ENCODE measurements around the gene NTM. TPM values are rescaled to one million over a fixed set of nuclear protein-coding genes. Genes with fewer than 3 reads are reported as not detected.

NTM gene
- polyA plus RNA-seq, 2 donors: 0.24 to 1.1 TPM

DNA sequence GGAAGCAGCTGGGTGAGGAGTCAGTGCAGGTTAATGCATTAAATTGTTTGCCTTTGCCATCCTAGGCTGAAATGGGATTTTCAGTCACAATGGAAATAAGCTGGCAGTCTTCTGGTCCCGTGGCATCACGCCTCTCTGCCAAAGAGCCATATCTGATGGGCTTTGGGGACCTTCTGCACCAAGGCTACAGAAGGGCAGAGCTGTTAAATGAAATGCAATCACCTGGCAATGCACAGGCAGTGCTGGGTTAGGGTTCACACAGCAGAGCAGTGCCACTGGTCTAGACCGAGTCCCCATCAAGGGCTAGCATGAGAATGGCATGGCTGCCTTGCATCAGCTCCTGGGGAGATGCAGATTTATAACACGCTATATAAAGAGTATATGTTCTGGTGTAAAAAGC lies 749.2 kb downstream of the NTM start:
- H3K4me3 ChIP-seq (ENCODE audit: low read depth in 1 of 2, low read length in 2 of 2): no peak overlapping the region
- no peaks in the 10 kb centered on the region for H3K27me3 ChIP-seq (ENCODE audit: control insufficient read depth in 1 of 2, insufficient read depth in 2 of 2, low read length in 2 of 2)
- H3K9me3 ChIP-seq (ENCODE audit: control insufficient read depth in 2 of 2, insufficient read depth in 1 of 2, low read depth in 1 of 2, low read length in 1 of 2): peaks cover 0 to 3% of the 10 kb centered on the region in 2 donors
- H3K27ac ChIP-seq (ENCODE audit: low read depth in 2 of 2, low read length in 1 of 2): no peak overlapping the region
- H3K36me3 ChIP-seq (ENCODE audit: control insufficient read depth in 2 of 2, insufficient read depth in 2 of 2, low read length in 1 of 2): no peaks in the 10 kb centered on the region
- WGBS, 2 donors: 71 to 81% methylated on average over 4 of the region's 4 CpGs
- no peaks in the 10 kb centered on the region for H3K4me1 ChIP-seq (ENCODE audit: control insufficient read depth in 2 of 2, insufficient read depth in 2 of 2, low read length in 1 of 2)

DNA sequence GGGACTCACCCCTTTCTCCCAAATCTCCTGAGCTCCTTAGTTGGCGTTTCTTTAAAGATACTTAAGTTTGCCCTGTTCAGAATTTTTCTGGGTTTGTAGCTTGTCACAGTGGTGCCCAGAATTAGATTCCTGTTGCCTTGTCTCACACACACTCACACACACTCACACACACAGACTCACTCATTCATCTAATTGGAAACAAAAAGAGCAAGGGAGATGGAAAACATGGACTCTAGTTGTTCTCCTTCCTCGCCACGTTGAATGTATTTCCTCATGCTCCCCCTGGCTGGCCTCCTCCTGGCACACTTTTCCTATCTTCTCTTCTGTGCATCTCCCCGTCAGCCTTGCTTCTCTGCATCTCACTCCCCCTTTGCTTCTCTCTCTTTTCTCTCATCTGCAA lies 752.3 kb downstream of the NTM start:
- Histone ChIP-seq H3K4me1 (ENCODE audit: control insufficient read depth in 2 of 2, insufficient read depth in 2 of 2, low read length in 1 of 2) (peaks cover 0 to 2% of the 10 kb centered on the region in 2 donors), H3K4me3 (ENCODE audit: low read depth in 1 of 2, low read length in 2 of 2) (no peak overlapping the region), H3K27ac (ENCODE audit: low read depth in 2 of 2, low read length in 1 of 2) (no peak overlapping the region), H3K9me3 (ENCODE audit: control insufficient read depth in 2 of 2, insufficient read depth in 1 of 2, low read depth in 1 of 2, low read length in 1 of 2) (peaks cover 2 to 4% of the 10 kb centered on the region in 2 donors), H3K36me3 (ENCODE audit: control insufficient read depth in 2 of 2, insufficient read depth in 2 of 2, low read length in 1 of 2) (no peaks in the 10 kb centered on the region), H3K27me3 (ENCODE audit: control insufficient read depth in 1 of 2, insufficient read depth in 2 of 2, low read length in 2 of 2) (peaks cover 0 to 1% of the 10 kb centered on the region in 2 donors)
- WGBS, 2 donors: 65% methylated on average over 4 of the region's 4 CpGs

- peaks cover 2 to 4% of the 10 kb centered on the region in 2 donors for H3K9me3 ChIP-seq (ENCODE audit: control insufficient read depth in 2 of 2, insufficient read depth in 1 of 2, low read depth in 1 of 2, low read length in 1 of 2)
- peaks cover 0 to 4% of the 10 kb centered on the region in 2 donors for H3K27me3 ChIP-seq (ENCODE audit: control insufficient read depth in 1 of 2, insufficient read depth in 2 of 2, low read length in 2 of 2)
- H3K4me1 ChIP-seq (ENCODE audit: control insufficient read depth in 2 of 2, insufficient read depth in 2 of 2, low read length in 1 of 2): peaks cover 0 to 2% of the 10 kb centered on the region in 2 donors
- H3K36me3 ChIP-seq (ENCODE audit: control insufficient read depth in 2 of 2, insufficient read depth in 2 of 2, low read length in 1 of 2): no peaks in the 10 kb centered on the region
- H3K27ac ChIP-seq (ENCODE audit: low read depth in 2 of 2, low read length in 1 of 2): no peak overlapping the region
- WGBS, 2 donors: 69 to 80% methylated on average over 10 of the region's 10 CpGs
- no peak overlapping the region for H3K4me3 ChIP-seq (ENCODE audit: low read depth in 1 of 2, low read length in 2 of 2)
These were observed 753.0 kb downstream of the NTM start for GRCh38 chr11:132123449-132123848.

DNA sequence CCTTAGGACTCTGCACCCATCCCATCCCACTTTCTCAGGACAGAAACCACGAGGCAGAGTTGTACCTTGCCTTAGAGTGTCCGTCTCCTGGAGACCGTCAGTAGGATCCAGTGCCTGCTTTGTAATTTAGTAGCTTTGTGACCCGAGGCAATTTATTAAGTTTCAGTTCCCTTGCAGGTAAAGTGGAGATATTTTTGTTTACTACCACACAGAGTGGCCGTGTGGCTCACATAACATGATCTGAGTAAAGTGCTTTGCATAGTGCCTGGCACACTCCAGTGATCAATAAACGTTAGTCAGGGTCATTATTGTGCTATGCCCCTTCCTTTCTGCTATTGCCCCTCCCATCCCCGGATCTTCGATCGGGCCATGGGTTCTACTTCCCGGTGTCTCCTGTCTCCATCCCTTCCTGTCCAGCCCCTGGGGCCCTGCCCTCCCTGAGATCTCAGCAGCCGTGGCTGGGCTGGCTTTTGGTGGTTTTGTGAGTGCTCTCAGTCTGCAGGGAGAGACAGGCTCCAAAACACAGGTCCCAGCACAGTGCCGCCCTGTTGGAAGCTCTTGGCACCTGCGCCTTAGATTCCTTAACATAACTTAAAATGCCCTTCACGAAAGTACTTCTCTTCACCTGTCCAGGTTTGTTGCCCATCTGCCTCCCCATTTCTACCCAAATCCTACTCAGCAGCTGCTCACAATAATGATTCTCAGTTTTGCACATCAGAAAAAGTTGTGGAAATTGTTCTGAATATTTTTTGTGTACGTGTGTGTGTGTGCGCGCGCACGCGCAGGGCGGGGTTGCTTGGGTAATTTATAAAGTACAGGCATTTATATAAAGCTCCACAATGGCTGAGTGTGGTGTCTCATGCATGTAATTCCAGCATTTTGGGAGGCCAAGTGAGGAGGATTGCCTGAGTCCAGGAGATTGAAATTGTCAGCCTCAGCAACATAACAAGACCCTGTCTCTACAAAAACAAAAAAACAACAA lies 753.7 kb downstream of the NTM start:
- Histone ChIP-seq H3K4me3 (ENCODE audit: low read depth in 1 of 2, low read length in 2 of 2) (no peak overlapping the region), H3K27ac (ENCODE audit: low read depth in 2 of 2, low read length in 1 of 2) (no peak overlapping the region), H3K27me3 (ENCODE audit: control insufficient read depth in 1 of 2, insufficient read depth in 2 of 2, low read length in 2 of 2) (peaks cover 0 to 4% of the 10 kb centered on the region in 2 donors), H3K36me3 (ENCODE audit: control insufficient read depth in 2 of 2, insufficient read depth in 2 of 2, low read length in 1 of 2) (no peaks in the 10 kb centered on the region), H3K9me3 (ENCODE audit: control insufficient read depth in 2 of 2, insufficient read depth in 1 of 2, low read depth in 1 of 2, low read length in 1 of 2) (peaks cover 2% of the 10 kb centered on the region in 2 donors), H3K4me1 (ENCODE audit: control insufficient read depth in 2 of 2, insufficient read depth in 2 of 2, low read length in 1 of 2) (peaks cover 0 to 2% of the 10 kb centered on the region in 2 donors)
- WGBS, 2 donors: 79 to 84% methylated on average over 21 of the region's 21 CpGs

DNA sequence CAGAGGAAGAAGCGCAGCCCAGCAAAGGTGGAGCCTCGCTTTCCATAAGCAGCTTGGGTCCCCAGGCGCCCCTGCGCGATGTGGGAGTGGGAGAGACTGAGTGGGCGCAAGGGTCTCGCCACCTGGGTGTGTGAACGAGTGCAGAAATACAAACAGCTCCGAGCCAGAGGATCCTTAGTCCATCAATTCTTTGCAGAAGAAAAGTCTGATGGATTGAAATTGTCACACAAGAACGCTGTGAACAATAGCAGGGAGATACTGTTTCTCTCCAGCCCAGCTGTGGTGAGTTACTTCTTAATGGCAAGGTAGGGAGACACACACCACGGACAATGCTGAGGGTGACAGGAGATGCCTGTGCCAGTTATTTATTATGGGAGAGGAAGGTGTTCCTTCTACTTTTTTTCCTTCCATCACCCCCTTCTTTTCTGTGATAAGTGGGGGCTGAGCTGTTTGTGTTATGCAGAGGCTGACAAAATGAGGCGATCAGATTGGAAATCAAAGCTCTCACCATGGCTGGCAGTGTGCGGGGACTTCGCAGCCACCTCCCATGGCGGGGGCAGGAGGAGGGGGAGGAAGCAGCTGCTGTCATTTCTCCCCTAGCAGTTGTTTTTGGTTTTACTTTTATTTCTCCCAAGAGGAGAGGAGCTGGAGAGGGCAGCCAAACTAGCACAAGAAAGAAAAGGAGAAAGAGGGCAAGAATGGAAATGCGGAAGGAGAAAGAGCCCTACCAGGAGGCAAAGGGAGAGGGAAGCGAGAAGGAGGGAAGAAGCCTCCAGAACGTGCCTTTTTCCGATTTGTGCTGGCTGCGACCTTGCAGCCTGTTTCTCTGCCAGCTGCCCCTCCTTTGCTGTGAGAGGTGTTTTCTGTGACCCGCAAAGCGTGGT lies 755.8 kb downstream of the NTM start:
- Histone ChIP-seq H3K9me3 (ENCODE audit: control insufficient read depth in 2 of 2, insufficient read depth in 1 of 2, low read depth in 1 of 2, low read length in 1 of 2) (peaks cover 2% of the 10 kb centered on the region in 2 donors), H3K27ac (ENCODE audit: low read depth in 2 of 2, low read length in 1 of 2) (no peak overlapping the region), H3K4me1 (ENCODE audit: control insufficient read depth in 2 of 2, insufficient read depth in 2 of 2, low read length in 1 of 2) (peaks cover 0 to 2% of the 10 kb centered on the region in 2 donors), H3K27me3 (ENCODE audit: control insufficient read depth in 1 of 2, insufficient read depth in 2 of 2, low read length in 2 of 2) (peaks cover 0 to 4% of the 10 kb centered on the region in 2 donors), H3K36me3 (ENCODE audit: control insufficient read depth in 2 of 2, insufficient read depth in 2 of 2, low read length in 1 of 2) (no peaks in the 10 kb centered on the region), H3K4me3 (ENCODE audit: low read depth in 1 of 2, low read length in 2 of 2) (no peak overlapping the region)
- 18 to 19% methylated on average over 22 of the region's 22 CpGs for WGBS, 2 donors

GRCh38 chr11:132126973-132127899 lies 756.8 kb downstream of the NTM start:
- Histone ChIP-seq H3K4me1 (ENCODE audit: control insufficient read depth in 2 of 2, insufficient read depth in 2 of 2, low read length in 1 of 2) (peaks cover 0 to 2% of the 10 kb centered on the region in 2 donors), H3K27ac (ENCODE audit: low read depth in 2 of 2, low read length in 1 of 2) (no peak overlapping the region), H3K27me3 (ENCODE audit: control insufficient read depth in 1 of 2, insufficient read depth in 2 of 2, low read length in 2 of 2) (peaks cover 0 to 4% of the 10 kb centered on the region in 2 donors), H3K36me3 (ENCODE audit: control insufficient read depth in 2 of 2, insufficient read depth in 2 of 2, low read length in 1 of 2) (no peaks in the 10 kb centered on the region), H3K4me3 (ENCODE audit: low read depth in 1 of 2, low read length in 2 of 2) (no peak overlapping the region), H3K9me3 (ENCODE audit: control insufficient read depth in 2 of 2, insufficient read depth in 1 of 2, low read depth in 1 of 2, low read length in 1 of 2) (peaks cover 2% of the 10 kb centered on the region in 2 donors)
- WGBS, 2 donors: 38 to 48% methylated on average over 19 of the region's 19 CpGs

DNA sequence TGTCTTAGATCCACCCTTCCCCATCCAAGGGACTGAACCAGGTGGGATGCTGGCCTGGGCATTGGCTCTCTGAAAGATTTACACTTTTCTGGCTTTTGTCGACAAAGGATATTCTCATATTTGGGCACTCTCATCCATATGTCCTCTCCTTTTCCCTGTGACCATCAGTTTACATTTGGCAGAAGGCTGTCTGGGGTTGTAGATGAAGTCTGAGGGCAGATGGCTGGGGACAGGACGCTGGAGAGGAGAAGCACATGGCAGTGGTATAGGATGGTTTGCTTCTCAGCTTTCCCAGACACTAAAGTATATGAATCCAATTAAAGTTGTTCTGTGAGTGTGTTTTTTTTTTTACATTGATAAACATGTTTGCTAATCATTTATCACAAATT lies 757.5 kb downstream of the NTM start:
- Histone ChIP-seq H3K4me3 (ENCODE audit: low read depth in 1 of 2, low read length in 2 of 2) (no peak overlapping the region), H3K27me3 (ENCODE audit: control insufficient read depth in 1 of 2, insufficient read depth in 2 of 2, low read length in 2 of 2) (peaks cover 0 to 4% of the 10 kb centered on the region in 2 donors), H3K27ac (ENCODE audit: low read depth in 2 of 2, low read length in 1 of 2) (no peak overlapping the region), H3K36me3 (ENCODE audit: control insufficient read depth in 2 of 2, insufficient read depth in 2 of 2, low read length in 1 of 2) (no peaks in the 10 kb centered on the region), H3K4me1 (ENCODE audit: control insufficient read depth in 2 of 2, insufficient read depth in 2 of 2, low read length in 1 of 2) (peaks cover 0 to 2% of the 10 kb centered on the region in 2 donors), H3K9me3 (ENCODE audit: control insufficient read depth in 2 of 2, insufficient read depth in 1 of 2, low read depth in 1 of 2, low read length in 1 of 2) (peaks cover 2% of the 10 kb centered on the region in 2 donors)
- 81 to 83% methylated on average over 2 of the region's 2 CpGs for WGBS, 2 donors

- WGBS, 2 donors: 78 to 79% methylated on average over 4 of the region's 4 CpGs
- Histone ChIP-seq H3K4me1 (ENCODE audit: control insufficient read depth in 2 of 2, insufficient read depth in 2 of 2, low read length in 1 of 2) (no peaks in the 10 kb centered on the region), H3K36me3 (ENCODE audit: control insufficient read depth in 2 of 2, insufficient read depth in 2 of 2, low read length in 1 of 2) (no peaks in the 10 kb centered on the region), H3K9me3 (ENCODE audit: control insufficient read depth in 2 of 2, insufficient read depth in 1 of 2, low read depth in 1 of 2, low read length in 1 of 2) (no peaks in the 10 kb centered on the region), H3K27me3 (ENCODE audit: control insufficient read depth in 1 of 2, insufficient read depth in 2 of 2, low read length in 2 of 2) (peaks cover 0 to 4% of the 10 kb centered on the region in 2 donors), H3K4me3 (ENCODE audit: low read depth in 1 of 2, low read length in 2 of 2) (no peak overlapping the region), H3K27ac (ENCODE audit: low read depth in 2 of 2, low read length in 1 of 2) (no peak overlapping the region)
These were observed 760.6 kb downstream of the NTM start for GRCh38 chr11:132131047-132131446.
